GM18867 (cell line): ENCODE data around the gene BTBD19.
"Not testable (repeated sequence)": the region's sequence is repeated elsewhere in the genome, so short reads cannot be mapped to it uniquely, and the experiment has no call there.

Experiments used
- ATAC-seq: cut with Tn5 transposase; IDR thresholded peaks from one replicate; pipeline ENCODE4 v1.9.1; 2021; ENCODE audit warnings: mild to moderate bottlenecking, moderate library complexity; ENCODE audit not compliant: unreplicated experiment

The BTBD19 gene, protein sequence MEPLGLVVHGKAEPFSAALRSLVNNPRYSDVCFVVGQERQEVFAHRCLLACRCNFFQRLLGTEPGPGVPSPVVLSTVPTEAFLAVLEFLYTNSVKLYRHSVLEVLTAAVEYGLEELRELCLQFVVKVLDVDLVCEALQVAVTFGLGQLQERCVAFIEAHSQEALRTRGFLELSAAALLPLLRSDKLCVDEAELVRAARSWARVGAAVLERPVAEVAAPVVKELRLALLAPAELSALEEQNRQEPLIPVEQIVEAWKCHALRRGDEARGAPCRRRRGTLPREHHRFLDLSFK

GRCh38 chr1:44808063-44808937 is at the start of gene BTBD19:
BTBD19 (plus strand) TSS chr1:44808523; CDS start chr1:44808821, 298 bp downstream.
- no peak for ATAC-seq

- ATAC-seq, result no peak
These were observed 49.2 kb upstream of the BTBD19 start for GRCh38 chr1:44759077-44759476.

DNA sequence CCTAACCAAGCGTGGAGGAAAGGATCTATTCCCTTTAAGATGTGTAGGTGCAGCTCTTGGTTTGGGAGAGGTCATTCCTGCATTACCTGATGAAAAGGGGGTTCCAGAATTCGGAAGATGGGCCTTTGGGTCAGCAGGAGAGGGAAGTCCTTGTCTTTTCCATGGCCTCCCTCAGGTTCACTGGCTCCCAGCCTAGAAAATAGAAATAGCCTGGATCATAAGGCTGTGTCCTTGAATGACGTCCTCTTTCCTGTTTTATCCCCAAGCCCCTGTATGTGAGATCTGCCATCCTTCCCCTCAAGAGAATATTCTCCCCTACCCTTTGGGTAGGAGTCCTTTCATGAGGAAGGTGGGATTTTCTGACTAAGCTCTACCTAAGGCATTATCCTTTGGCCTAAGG is 47.4 kb upstream of the BTBD19 start:
- ATAC-seq, result no peak

DNA sequence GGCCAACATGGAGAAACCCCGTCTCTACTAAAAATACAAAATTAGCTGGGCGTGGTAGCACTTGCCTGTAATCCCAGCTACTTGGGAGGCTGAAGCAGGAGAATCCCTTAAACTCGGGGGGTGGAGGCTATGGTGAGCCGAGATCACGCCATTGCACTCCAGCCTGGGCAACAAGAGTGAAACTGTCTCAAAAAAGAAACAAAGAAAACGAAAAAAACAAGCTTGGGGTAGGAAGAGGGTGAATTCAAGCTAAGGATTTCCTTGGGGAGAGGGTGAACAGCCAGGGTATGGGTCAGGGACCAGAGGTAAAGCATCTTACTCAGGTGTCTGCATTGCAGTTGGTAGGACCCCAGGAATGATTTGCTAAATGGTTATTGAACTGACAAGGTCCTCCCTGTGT is 41.9 kb upstream of the BTBD19 start:
- not testable (repeated sequence) for ATAC-seq

DNA sequence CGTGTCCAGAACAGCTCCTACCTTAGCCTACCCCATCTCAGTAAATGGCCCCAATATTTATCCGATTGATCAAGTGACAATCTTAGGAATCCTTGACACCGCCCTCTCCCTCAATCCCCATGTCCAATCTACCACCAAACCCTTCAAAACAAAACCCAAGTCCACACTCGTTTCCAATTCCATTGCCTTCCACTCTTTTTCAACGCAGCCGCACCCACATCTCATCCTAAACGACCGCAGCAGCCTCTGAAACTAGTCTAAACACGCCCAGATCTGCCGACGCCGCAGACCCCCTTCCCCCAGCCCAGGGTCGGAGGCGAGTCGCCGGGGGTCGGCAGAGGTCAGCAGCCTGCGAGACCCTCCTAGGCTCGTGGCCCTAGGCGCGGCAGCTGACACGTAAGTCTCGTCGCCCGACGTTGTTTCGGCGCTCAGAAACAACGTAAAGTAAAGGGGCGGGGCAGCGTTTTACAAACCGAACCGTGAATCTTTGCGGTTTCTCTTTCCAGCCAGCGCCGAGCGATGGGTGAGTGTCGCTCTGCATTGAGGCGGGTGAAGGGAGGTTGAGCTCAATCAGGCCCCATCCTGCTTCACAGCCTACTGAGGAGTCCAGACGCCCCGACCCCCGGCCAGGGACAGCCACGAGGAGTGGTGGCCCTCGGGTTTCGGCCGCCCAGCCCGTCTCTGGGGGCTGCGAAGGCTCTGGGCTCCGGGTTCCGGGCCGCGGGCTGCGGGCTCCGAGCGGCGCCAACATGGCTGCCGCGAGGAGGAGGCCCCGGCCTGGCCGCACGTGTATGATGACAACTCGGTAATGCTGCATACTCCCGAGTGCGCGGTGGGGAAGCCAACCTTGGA is 33.0 kb upstream of the BTBD19 start, which contains the start of gene RPS8:
Gene RPS8 (plus strand): TSS at position 463 of the 852 bp plus-strand sequence. CDS start 57 bp downstream, at position 520.
- ATAC-seq, result peak; percentile 76

DNA sequence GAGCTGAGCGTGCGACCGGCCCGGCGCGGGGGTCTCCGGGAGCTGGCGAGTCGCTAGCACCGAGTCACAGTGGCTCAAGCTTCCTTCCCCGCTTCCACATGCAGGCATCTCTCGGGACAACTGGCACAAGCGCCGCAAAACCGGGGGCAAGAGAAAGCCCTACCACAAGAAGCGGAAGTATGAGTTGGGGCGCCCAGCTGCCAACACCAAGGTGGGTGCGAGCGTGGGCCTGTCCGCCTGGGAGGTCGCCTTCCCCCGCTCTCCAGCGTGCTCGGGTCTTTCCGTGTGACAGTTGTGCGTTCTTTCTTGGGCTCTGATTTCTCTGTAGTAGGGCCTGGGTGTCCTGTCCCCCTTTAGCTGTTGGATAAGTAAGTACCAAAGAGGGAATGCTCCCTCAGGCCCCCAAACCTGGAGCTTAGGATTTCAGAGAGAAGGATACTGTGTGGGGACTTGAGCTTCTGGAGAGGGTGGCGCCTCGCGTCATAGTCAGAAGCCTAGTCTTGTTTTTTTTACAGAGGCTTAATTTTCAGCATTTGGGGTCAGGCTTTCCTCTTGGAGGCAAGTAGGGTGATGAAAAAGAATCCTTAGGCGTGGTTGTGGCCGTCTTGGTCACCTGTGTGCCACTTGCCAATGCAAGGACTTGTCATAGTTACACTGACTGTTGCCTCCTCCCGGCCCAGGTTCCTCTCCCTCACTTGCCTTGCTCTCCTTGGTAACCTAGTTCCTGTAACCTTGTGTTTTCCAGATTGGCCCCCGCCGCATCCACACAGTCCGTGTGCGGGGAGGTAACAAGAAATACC is 32.2 kb upstream of the BTBD19 start:
- peak; percentile 20 for ATAC-seq

- no peak for ATAC-seq
These were observed 31.6 kb upstream of the BTBD19 start for GRCh38 chr1:44776730-44777068.

DNA sequence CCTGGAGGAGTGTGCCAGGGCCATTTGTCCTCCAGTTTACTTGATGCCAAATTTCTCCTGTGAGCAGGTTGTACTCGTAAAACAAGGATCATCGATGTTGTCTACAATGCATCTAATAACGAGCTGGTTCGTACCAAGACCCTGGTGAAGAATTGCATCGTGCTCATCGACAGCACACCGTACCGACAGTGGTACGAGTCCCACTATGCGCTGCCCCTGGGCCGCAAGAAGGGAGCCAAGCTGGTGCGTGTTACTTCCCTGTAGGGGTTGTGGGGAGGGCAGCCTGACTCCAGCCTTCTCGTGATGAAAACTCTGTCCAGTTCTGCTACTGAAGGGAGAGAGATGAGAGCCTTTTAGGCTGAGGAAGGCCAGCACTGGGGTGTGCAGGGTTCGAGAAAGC is 30.8 kb upstream of the BTBD19 start:
- ATAC-seq, result no peak

- ATAC-seq, result no peak
These were observed 30.2 kb upstream of the BTBD19 start for GRCh38 chr1:44777969-44778635.

DNA sequence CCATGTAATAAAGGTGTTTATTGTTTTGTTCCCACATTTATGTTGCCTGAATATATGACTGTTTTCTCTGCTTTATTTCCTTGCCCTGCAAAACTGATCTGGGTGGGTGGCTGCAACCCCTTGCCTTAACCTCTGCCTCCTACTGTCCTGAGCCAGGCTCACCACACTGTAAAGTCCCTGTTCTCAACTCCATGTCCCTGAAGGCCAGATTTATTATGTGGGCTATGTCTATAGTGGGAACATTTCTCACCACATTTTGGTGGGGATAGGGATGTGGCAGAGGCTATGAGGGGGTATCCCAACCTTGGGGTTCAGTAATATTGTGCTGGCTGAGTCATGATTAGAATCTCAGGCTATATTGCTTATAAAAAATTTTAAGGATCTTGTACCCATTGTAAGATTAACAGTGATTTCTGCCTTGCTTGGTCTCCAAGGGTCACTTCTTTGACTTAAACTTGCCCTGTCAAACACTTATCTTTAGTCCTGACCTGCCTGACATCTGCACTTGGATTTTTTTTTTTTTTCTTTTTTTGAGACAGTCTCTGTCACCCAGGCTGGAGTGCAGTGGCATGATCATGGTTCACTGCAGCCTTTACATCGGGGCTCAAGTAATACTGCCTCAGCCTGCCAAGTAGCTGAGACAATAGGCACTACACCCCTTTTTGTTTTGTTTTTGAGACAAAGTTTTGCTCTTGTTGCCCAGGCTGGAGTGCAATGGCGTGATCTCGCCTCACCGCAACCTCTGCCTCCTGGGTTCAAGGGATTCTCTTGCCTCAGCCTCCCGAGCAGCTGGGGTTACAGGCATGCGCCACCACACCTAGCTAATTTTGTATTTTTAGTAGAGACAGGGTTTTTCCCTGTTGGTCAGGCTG is 29.4 kb upstream of the BTBD19 start:
- ATAC-seq, result no peak

- ATAC-seq, result no peak
These were observed 27.7 kb upstream of the BTBD19 start for GRCh38 chr1:44780583-44781121.

- ATAC-seq, result no peak
These were observed 24.6 kb upstream of the BTBD19 start for GRCh38 chr1:44783697-44784093.

DNA sequence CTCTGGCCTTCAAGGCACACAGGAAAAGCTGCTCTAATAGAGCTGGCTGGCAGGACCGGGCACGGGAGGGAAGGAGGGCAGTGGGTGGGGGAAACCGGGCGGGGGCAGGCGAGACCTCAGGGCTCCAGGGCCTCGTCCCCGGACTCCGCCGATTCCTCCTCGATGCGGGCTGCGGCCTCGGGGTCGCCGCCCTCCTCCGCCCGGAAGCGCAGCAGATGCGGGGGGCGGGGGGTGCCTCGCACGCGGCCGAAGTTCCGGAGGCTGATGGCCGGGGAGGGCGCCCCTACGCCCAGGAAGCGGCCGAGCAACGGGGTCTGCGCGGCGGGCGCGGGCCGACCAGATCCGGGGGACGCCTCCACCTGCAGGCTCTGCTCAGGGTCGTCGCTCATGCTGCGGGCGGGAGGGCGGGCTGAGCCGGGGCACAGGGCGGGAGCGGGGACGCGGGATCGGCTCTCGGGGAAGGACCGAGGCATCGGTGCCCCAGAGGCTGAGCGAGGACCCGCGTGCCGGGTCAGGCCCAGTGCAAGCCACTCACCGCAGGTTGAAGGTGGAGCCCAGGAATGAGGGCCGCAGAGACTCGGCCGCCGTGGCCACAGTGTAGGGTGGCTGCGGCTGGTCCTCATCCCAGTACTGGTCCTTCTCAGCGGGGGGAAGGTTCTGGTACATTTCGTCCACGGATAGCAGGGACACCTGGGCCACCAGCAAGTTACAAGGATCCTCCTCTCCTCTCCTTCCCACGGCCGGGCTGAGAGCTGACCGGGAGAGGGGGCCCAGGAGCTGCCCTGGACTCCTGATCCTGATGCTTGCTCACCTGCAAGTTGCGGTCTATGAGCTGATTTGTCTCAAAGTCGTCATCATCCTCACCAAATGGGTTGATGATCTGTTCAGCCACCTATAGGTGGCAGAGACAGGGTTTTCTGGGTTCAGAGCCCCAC is 24.0 kb upstream of the BTBD19 start:
- ATAC-seq, result no peak

- no peak for ATAC-seq
These were observed 23.3 kb upstream of the BTBD19 start for GRCh38 chr1:44785029-44785380.

DNA sequence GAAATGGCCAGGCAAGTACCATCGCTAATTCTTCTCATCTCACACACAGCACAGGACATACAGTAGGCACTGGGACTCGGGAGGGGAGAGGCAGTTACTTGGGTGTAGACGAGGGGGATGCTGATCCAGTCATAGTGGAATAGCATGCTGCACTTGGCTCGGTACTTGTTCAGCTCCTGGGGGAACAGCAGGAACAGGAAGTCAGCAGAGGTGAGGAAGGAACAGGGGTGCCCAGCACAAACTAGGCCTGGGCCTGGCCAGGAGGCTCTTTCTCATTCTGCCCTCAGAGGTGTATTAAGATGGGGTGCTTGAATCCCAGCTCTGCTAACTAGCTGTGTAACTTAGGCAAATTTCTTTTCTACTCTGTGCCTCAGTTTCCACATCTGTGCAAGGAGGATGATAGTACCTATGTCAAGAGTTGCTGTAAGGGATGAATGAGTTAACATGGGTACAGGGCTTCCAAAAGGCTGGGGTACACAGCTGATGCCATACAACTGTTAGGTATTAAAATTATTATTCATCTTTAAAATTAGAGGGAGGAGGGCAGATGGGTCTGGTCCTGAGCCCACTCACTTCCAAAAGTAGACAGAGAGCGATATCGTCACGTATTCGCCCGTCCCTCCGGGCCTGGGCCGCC is 22.7 kb upstream of the BTBD19 start:
- ATAC-seq, result no peak

- peak; percentile 50 for ATAC-seq
These were observed 22.0 kb upstream of the BTBD19 start for GRCh38 chr1:44786138-44786840.
